Osteocyte (in vitro differentiated cells): ENCODE measurements around the gene RFLNA. TPM values are rescaled to one million over a fixed set of nuclear protein-coding genes. Genes with fewer than 3 reads are reported as not detected.

Experiments
- DNase-seq: peaks from one replicate; pipeline ENCODE4 v3.0.0; 2021; ENCODE audit warnings: mixed read lengths; ENCODE audit not compliant: unreplicated experiment; ENCODE audit errors: extremely low spot score
- H3K27ac Mint-ChIP-seq: one replicate; pipeline ENCODE4 v1.8.0; 2021; ENCODE audit warnings: mild to moderate bottlenecking, mixed read lengths; ENCODE audit not compliant: unreplicated experiment
- H3K27me3 Mint-ChIP-seq: one replicate; pipeline ENCODE4 v1.8.0; 2021; ENCODE audit warnings: mixed read lengths; ENCODE audit not compliant: unreplicated experiment
- H3K36me3 Mint-ChIP-seq: one replicate; pipeline ENCODE4 v1.8.0; 2021; ENCODE audit warnings: mixed read lengths; ENCODE audit not compliant: unreplicated experiment
- H3K4me1 Mint-ChIP-seq: one replicate; pipeline ENCODE4 v1.8.0; 2021; ENCODE audit warnings: mixed read lengths; ENCODE audit not compliant: unreplicated experiment
- H3K4me3 Mint-ChIP-seq: one replicate; pipeline ENCODE4 v1.8.0; 2021; ENCODE audit warnings: mild to moderate bottlenecking, moderate library complexity, mixed read lengths; ENCODE audit not compliant: unreplicated experiment
- H3K9me3 Mint-ChIP-seq: one replicate; pipeline ENCODE4 v1.8.0; 2021; ENCODE audit warnings: mixed read lengths; ENCODE audit not compliant: unreplicated experiment
- CTCF ChIP-seq: fragments of 200-600 bp; sonication (generic); IDR thresholded peaks from 2 replicates; pipeline ENCODE4 v1.5.0; 2021; ENCODE audit warnings: antibody characterized with exemption, mild to moderate bottlenecking, moderate library complexity
- total RNA-seq: library from RNA; stranded (reverse); gene quantifications from 2 replicates; pipeline ENCODE4 v1.2.1, GENCODE V29; 2021

Gene RFLNA
- total RNA-seq, 1 donor from 2014 or later, result 0.91 TPM

GRCh38 chr12:124304314-124304790 is 9.5 kb downstream of the RFLNA start:
- Mint-ChIP-seq H3K27me3 (no peaks in the 10 kb centered on the region), H3K27ac (no peak overlapping the region), H3K36me3 (no peaks in the 10 kb centered on the region), H3K9me3 (no peaks in the 10 kb centered on the region), H3K4me1 (no peaks in the 10 kb centered on the region), H3K4me3 (no peak overlapping the region)
- TF ChIP-seq CTCF, result no peak
- no peak for DNase-seq

DNA sequence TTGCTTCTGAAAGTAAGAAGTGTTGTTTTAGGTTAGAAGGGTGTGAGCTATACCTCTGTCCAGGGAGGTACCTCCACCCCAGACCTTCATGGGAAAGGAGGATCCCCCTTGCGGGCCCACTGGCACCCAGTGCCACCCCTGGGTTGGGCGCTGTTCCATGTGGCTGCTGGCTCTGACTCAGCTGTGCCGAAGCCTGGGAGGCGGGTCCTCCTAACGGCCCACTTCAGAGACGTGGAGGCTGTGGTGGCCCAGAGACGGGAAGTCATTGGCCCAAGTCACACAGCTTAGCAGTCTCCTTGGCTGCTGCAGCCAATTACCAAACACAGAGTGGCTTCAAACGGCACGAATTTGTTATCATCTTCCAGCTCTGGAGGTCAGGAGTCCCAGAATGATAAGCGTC is 10.2 kb downstream of the RFLNA start:
- H3K9me3 Mint-ChIP-seq, result no peaks in the 10 kb centered on the region
- TF ChIP-seq CTCF, result no peak
- no peak overlapping the region for H3K4me3 Mint-ChIP-seq
- no peaks in the 10 kb centered on the region for H3K36me3 Mint-ChIP-seq
- H3K4me1 Mint-ChIP-seq, result no peaks in the 10 kb centered on the region
- H3K27me3 Mint-ChIP-seq, result no peaks in the 10 kb centered on the region
- no peak overlapping the region for H3K27ac Mint-ChIP-seq
- DNase-seq, result no peak

GRCh38 chr12:124305776-124306685 is 11.1 kb downstream of the RFLNA start:
- Mint-ChIP-seq H3K9me3 (no peaks in the 10 kb centered on the region), H3K4me3 (no peak overlapping the region), H3K27me3 (no peaks in the 10 kb centered on the region), H3K4me1 (no peaks in the 10 kb centered on the region), H3K27ac (no peak overlapping the region), H3K36me3 (no peaks in the 10 kb centered on the region)
- no peak for TF ChIP-seq CTCF
- no peak for DNase-seq

DNA sequence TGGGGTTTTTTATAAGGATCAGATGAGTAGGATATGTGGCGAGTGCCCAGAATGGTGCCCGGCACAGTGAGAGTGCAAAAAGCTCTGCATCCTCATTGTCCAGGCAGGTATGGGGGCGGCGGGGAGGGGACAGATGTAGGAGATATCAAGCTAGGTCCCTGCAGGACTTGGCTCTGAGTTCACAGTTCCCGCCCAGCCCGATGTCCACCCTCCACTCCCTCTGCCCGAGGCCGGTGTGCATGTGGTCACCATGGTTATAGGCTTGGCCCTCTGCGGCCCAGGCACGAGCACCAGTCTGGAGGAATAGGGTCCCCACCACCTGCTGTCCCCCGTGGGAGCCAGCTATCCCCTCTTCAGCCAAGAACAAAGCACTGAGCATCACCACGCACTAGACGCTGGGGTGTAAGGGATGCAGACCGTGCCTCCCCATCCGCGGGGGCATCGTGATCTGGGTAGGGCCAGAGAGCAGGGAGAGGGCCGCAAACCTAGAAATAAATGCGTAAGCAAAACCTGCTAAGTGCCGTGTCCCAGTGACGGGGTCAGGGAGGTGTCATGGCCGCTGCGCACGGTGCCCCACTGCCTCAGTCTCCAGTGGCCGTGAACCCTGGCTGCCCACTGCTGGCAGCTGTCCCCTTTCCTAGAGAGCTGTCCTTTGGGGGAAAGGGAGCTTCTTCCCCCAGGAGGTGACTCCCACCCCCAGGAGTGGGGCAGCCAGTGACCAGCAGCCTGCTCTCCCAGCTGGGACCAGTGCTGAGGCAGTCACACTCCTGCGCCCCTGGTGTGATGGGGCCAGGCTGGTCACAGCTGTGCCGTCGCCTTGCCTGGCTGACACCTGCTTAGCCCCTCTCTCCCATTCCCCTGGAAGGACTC is 12.0 kb downstream of the RFLNA start:
- DNase-seq, result no peak
- no peaks in the 10 kb centered on the region for H3K4me1 Mint-ChIP-seq
- no peak for TF ChIP-seq CTCF
- H3K27me3 Mint-ChIP-seq, result no peaks in the 10 kb centered on the region
- no peak overlapping the region for H3K27ac Mint-ChIP-seq
- H3K9me3 Mint-ChIP-seq, result no peaks in the 10 kb centered on the region
- H3K4me3 Mint-ChIP-seq, result no peak overlapping the region
- no peaks in the 10 kb centered on the region for H3K36me3 Mint-ChIP-seq

DNA sequence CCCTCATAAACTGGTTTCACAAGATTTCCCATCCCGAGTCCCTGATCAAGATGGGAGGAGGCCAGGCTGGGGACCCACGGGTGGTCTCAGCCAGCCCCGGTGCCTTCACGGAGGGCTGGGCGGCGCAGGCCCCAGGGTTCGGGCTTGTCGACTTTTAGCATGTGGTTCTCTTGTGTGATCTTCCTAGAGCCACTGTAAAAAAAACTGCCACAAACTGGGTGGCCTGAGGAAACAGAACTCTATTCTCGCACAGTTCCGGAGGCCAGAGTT is 12.6 kb downstream of the RFLNA start:
- Mint-ChIP-seq H3K36me3 (no peaks in the 10 kb centered on the region), H3K27me3 (no peaks in the 10 kb centered on the region), H3K4me1 (no peaks in the 10 kb centered on the region), H3K27ac (no peak overlapping the region), H3K9me3 (no peaks in the 10 kb centered on the region), H3K4me3 (no peak overlapping the region)
- no peak for DNase-seq
- no peak for TF ChIP-seq CTCF
